ENCODE measurements around the gene NRP2. TPM values are rescaled to one million over a fixed set of nuclear protein-coding genes. Genes with fewer than 3 reads are reported as not detected.

The NRP2 gene
- total RNA-seq, 1 experiment from 2014 or later = 1.2 TPM

DNA sequence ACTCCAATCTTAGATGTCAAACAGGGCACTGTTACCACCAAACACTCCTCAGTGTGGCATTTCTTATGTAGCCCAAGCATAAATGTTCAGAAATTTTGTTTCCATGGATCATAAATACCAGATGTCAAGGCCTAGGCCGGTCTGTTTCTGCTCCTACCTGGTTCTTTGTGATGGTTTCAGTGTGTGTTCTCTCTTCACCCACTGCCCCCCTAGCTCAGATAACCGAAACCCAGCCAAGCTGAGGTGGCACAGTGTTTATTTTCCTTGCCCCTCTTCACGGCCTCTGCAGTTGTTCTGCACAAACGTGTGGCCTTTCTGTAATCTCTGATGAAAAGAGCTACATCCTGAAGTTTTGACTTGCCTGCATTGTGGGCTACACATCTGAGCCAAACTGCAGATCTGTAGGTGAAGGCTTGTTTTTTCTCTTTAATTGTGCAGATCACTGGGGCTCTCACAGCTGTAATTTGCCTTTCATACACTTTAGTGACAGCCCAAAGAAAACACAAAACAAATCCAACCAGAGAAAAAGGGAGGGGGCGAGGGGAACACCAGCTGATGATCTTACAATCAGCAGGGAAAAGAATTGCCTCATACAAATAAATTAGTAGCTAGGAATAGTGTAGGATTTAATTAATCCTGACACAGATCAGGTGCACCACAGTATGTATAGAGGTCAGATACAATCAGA, 99.1 kb downstream of the NRP2 start:
- BruUV-seq (replicated peaks) = no TSS peak
- Histone ChIP-seq H3K27ac (ENCODE audit: low read depth, low read length) (no peak overlapping the region), H3K9ac (ENCODE audit: low read length) (no peak overlapping the region), H4K20me1 (ENCODE audit: insufficient read depth) (no peaks in the 10 kb centered on the region), H3K4me2 (ENCODE audit: low read length) (no peak overlapping the region), H3K36me3 (ENCODE audit: control insufficient read depth in 1 of 2, insufficient read depth in 2 of 2, low read length in 2 of 2) (no peaks in the 10 kb centered on the region), H3K27me3 (ENCODE audit: insufficient read depth, low read length) (0 out of 2 replicates have a peak, but pooled peaks cover 3% of the 10 kb centered on the region), H3K4me3 (replicated peaks in 1 of 2; ENCODE audit: low read depth in 1 of 2, low read length in 2 of 2) (no peak overlapping the region), H3K79me2 (ENCODE audit: insufficient read depth, low read length) (no peaks in the 10 kb centered on the region), H3K9me2 (ENCODE audit: insufficient read depth) (no peaks in the 10 kb centered on the region), H2AFZ (ENCODE audit: low read depth, low read length, poor library complexity, severe bottlenecking) (no peak overlapping the region), H3K4me1 (ENCODE audit: control insufficient read depth in 1 of 2, insufficient read depth in 2 of 2, low read length in 2 of 2) (peaks cover 2 to 8% of the 10 kb centered on the region in 2 experiments; a peak in 1 of 4 replicates), H3K9me3 (ENCODE audit: control insufficient read depth in 1 of 2, insufficient read depth in 1 of 2, low read depth in 1 of 2, low read length in 2 of 2) (no peaks in the 10 kb centered on the region)
- ATAC-seq (no peak), DNase-seq (ENCODE audit: low read depth, low spot score) (no peak)
- TF ChIP-seq CEBPB (IDR thresholded peaks at IDR 0.05; ENCODE audit: low read depth) = no peak
- no peak for TF ChIP-seq SIN3A (IDR thresholded peaks at IDR 0.05; ENCODE audit: low read depth)
- no peak for TF ChIP-seq FOSL1 (IDR thresholded peaks at IDR 0.05; ENCODE audit: low read depth)
- no peak for TF ChIP-seq ELF1 (IDR thresholded peaks at IDR 0.05; ENCODE audit: borderline replicate concordance, low read depth)
- no peak for TF ChIP-seq RAD21 (IDR thresholded peaks at IDR 0.05; ENCODE audit: low read depth)
- no peak for TF ChIP-seq EZH2 (IDR thresholded peaks at IDR 0.05)
- TF ChIP-seq EGR1 (IDR thresholded peaks at IDR 0.05; ENCODE audit: low read depth) = no peak
- no peak for TF ChIP-seq YY1 (IDR thresholded peaks at IDR 0.05; ENCODE audit: extremely low read depth, insufficient replicate concordance, low read depth, low read length)
- TF ChIP-seq TCF7L2 (IDR thresholded peaks at IDR 0.05; ENCODE audit: borderline replicate concordance, extremely low read depth, insufficient read depth, insufficient read length) = no peak
- TF ChIP-seq CTCF (IDR thresholded peaks at IDR 0.05 in 2 of 3, conservative IDR thresholded peaks at IDR 0.05 in 1 of 3; ENCODE audit: borderline replicate concordance in 1 of 3, insufficient read depth in 1 of 3, low read depth in 2 of 3, low read length in 2 of 3) = no peak
- TF ChIP-seq JUND (IDR thresholded peaks at IDR 0.05) = no peak
- TF ChIP-seq, protein P1, sequence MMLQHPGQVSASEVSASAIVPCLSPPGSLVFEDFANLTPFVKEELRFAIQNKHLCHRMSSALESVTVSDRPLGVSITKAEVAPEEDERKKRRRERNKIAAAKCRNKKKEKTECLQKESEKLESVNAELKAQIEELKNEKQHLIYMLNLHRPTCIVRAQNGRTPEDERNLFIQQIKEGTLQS (IDR thresholded peaks at IDR 0.05) = no peak
- ChIA-PET CTCF (no interaction called here), RAD21 (ENCODE audit: low non-redundant PET in 1 of 2, low total read pairs in 2 of 2, uncharacterized antibody in 2 of 2, unreplicated experiment in 2 of 2) (no interaction called here), POLR2A (no interaction called here)
- intact Hi-C loops (cut with micrococcal nuclease) = no loop called here

Measured in HCT116 (cell line).